NB4 (cell line): ENCODE results near the gene CHI3L1.

Experiments
- DNase-seq: peaks from one replicate; pipeline ENCODE4 v3.0.0; 2010; ENCODE audit warnings: low read depth
- H3K4me3 ChIP-seq: one replicate; pipeline ENCODE4 v1.5.1; 2011; ENCODE audit warnings: mild to moderate bottlenecking, low read depth, low read length, moderate library complexity
- CTCF ChIP-seq: IDR thresholded peaks from one replicate; pipeline ENCODE4 v1.5.1; 2012; ENCODE audit warnings: low read depth, low read length
- MYC ChIP-seq: IDR thresholded peaks from 2 replicates; pipeline ENCODE4 v1.6.1; 2011; ENCODE audit warnings: low read depth, low read length
- POLR2A ChIP-seq: IDR thresholded peaks from 2 replicates; pipeline ENCODE4 v1.6.1; 2011; ENCODE audit warnings: mild to moderate bottlenecking; ENCODE audit not compliant: insufficient read length; ENCODE audit errors: extremely low read depth
- TF ChIP-seq, protein P1 (sequence below): IDR thresholded peaks from 2 replicates; pipeline ENCODE4 v1.6.1; 2011; ENCODE audit warnings: low read depth, low read length

Gene CHI3L1

DNA sequence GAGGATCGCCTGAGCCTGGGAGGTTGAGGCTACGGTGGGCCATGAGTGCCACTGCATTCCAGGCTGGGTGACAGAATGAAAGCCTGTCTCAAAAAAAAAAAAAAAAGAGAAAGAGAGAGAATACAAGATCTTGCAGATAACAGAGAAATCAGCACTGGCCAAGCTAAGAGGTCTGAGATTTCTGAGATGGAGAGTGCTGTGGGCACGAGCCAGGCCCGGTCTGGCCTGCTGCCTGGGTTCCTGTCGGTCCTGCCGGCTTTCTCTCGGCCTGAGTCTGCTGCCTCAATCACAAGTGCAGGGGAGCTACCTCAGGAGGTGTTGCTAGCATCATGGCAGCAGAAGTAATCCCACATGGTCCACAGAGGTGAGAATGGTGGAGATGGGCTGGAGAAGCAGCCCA is 40.0 kb downstream of the CHI3L1 start:
- no peak overlapping the region for H3K4me3 ChIP-seq
- DNase-seq, result no peak
- TF ChIP-seq, protein P1, sequence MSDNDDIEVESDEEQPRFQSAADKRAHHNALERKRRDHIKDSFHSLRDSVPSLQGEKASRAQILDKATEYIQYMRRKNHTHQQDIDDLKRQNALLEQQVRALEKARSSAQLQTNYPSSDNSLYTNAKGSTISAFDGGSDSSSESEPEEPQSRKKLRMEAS, result no peak
- TF ChIP-seq POLR2A (no peak), CTCF (no peak), MYC (no peak)

GRCh38 chr1:203146042-203146369 is 40.5 kb downstream of the CHI3L1 start:
- H3K4me3 ChIP-seq, result no peak overlapping the region
- DNase-seq, result no peak
- TF ChIP-seq CTCF, result no peak

DNA sequence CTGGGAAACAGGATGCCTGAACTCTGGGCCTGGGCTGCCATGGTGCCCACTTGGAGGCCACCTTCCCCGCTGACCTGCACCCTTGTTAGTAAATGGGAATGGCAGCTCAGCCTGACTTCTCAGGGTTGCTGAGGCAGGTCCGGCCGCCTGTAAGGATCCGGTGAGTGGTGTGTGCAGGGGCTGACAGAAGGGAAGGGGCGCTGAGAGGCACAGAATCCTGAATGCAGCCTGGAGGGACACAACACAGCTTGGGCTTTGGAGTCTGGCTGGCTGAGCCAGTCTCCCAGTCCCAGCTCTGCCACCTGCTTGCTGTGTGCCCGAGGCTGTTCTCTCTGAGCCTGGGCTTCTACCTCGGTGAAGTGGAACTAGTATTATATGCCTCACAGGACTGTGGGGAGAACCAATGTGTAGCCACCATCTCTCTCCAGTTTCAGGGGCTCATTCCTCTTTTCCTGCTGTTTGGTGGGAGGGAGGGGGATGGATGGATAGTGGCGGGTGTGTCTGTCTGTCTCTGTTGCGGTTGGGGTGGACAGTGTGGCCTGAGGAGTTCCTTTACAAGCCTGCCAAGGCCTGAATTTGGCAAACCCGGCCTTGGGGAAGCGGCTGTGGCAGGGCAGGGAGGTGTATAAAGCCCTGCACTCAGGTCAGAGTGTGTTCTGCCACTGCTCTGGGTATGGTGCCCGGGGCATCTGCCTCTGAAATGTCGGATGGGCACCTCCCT is 41.0 kb downstream of the CHI3L1 start:
- DNase-seq, result no peak
- TF ChIP-seq, protein P1, result no peak
- TF ChIP-seq POLR2A, result no peak
- no peak for TF ChIP-seq MYC
- no peak for TF ChIP-seq CTCF

GRCh38 chr1:203144661-203145060 is 41.8 kb downstream of the CHI3L1 start:
- DNase-seq, result no peak
- H3K4me3 ChIP-seq, result no peak overlapping the region
- TF ChIP-seq, protein P1, result no peak
- no peak for TF ChIP-seq CTCF
- TF ChIP-seq POLR2A, result no peak
- TF ChIP-seq MYC, result no peak

More for the DNA sequence above, 41.0 kb downstream of the CHI3L1 start:
- no peak overlapping the region for H3K4me3 ChIP-seq

DNA sequence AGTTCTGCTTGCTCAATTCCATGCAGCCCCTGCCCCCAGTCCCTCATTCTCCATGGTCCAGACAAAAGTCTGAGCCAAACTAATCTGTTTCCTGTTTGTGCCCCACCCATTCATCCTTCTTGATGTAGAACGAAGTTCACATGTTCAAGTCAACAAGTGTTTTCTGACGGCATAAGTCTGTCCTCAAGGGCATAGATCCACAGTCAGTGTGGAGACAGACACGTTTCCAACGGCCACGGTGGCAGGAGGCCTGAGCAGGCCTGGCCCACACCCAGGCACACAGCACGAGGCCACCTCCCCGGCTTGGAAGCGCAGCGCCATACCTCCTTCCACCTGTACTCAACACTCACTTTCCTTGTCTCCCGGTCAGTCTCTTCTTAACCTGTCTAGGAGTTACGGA is 42.9 kb downstream of the CHI3L1 start:
- no peak for DNase-seq
- TF ChIP-seq MYC (no peak), POLR2A (no peak), CTCF (no peak)
- TF ChIP-seq, protein P1, result no peak
- H3K4me3 ChIP-seq, result no peak overlapping the region

DNA sequence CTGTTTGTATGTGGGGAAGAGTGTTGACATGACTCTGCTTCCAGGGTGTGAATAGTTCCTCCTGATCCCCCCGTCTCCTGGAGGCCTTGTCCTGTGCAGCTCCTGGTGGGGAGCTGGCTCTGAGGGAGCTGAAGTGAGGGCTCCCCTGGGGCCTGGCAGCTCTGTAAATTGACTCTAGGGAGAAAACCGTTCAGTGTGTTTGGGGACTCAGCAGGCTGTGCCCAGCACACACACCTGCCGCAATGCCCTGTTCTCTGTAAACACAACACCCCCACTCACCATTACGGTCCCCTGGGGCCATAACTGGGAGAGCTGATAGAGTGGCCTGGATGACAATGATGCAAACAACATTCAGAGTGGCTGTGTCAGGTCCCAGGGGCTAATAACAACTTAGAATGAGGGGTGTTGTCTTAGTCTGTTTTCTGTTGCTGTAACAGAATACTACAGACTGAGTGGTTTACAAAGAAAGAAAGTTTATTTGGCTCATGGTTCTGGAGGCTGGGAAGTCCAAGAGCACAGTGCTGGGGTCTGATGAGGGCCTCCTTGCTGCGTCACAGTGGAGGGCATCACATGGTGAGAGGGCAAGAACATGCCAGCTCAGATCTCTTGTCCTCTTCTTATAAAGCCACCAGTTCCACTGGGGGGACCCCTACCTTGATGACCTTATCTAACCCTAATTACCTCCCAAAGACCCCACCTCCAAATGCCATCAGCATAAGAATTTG is 43.7 kb downstream of the CHI3L1 start:
- no peak overlapping the region for H3K4me3 ChIP-seq
- TF ChIP-seq MYC, result no peak
- TF ChIP-seq, protein P1, result no peak
- no peak for TF ChIP-seq POLR2A
- peak; percentile 54 for DNase-seq
